ENCODE results near the gene CD44. TPM values are rescaled to one million over a fixed set of nuclear protein-coding genes. Genes with fewer than 3 reads are reported as not detected.

The CD44 gene
- total RNA-seq, 1 experiment from 2014 or later: 15.9 TPM

DNA sequence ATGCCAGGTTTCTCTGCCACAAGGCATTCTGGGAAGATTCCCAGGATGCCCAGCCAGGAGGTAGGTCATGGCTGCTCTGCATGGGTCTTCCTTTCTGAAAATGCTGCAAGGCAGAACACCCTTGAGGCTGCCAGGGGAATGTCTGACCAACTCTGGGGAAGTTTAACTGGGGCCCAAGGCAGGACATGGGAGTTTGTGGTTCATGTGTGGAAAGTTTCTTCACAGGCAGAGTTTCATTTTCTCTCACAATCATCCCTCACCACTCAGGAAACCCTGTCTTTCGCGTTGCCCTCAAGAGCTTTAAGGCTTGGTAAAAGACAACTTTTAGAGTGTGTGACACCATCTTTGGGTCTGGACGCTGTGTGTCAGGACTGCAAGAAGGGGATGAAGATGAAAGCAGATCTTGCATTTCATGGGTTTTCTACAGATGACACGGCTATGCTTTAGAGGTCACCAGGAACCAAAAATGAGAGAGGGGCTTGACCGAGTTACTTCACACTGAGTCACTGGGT lies 133.5 kb downstream of the CD44 start:
- CTCF ChIA-PET: no interaction called here

GRCh38 chr11:35274909-35275785 lies 136.2 kb downstream of the CD44 start:
- POLR2A ChIA-PET (ENCODE audit: low non-redundant PET): no interaction called here
- intact Hi-C loops (cut with micrococcal nuclease; ENCODE audit: unreplicated experiment): no loop called here

More for the DNA sequence above, 133.5 kb downstream of the CD44 start:
- TF ChIP-seq CTCF (conservative IDR thresholded peaks at IDR 0.05; ENCODE audit: low read depth, low read length): no peak
- TF ChIP-seq EZH2 (IDR thresholded peaks at IDR 0.05; ENCODE audit: borderline replicate concordance, low read depth, low read length, poor library complexity, severe bottlenecking): no peak
- Histone ChIP-seq H3K27ac (ENCODE audit: low read depth, low read length, poor library complexity, severe bottlenecking) (no peak overlapping the region), H3K9me3 (ENCODE audit: low read depth, low read length, poor library complexity, severe bottlenecking) (no peaks in the 10 kb centered on the region), H3K4me1 (ENCODE audit: insufficient read depth, low read length, poor library complexity, severe bottlenecking) (peaks cover 11% of the 10 kb centered on the region), H3K27me3 (replicated peaks; ENCODE audit: insufficient read depth, low read depth, low read length, poor library complexity) (peaks cover 23% of the 10 kb centered on the region), H3K36me3 (ENCODE audit: insufficient read depth, low read length, poor library complexity, severe bottlenecking) (no peaks in the 10 kb centered on the region), H3K4me3 (ENCODE audit: low read depth, low read length, poor library complexity, severe bottlenecking) (no peak overlapping the region)
- no peak for DNase-seq (ENCODE audit: low spot score)
- POLR2A ChIA-PET (ENCODE audit: low non-redundant PET): no interaction called here
- no TSS peak for BruUV-seq (replicated peaks)
- intact Hi-C loops (cut with micrococcal nuclease; ENCODE audit: unreplicated experiment): no loop called here

DNA sequence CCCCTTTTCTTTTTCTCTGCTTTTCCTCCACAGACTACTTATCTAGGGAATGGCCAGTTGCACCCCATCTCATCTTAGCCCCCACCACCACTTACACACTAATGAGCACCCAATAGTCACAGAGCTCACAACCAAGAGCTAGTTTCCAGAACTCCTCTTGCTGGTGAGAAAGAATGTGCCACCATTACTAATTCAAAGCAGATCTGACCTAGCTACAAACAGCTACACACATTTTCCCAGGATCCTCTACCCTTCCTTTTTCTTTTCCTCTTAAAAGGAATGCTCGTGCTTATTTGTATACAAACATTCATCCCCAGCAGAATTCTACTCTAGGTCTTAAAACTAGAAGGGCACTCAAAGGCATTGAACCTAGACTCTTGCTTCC lies 136.8 kb downstream of the CD44 start:
- no peaks in the 10 kb centered on the region for H3K9me3 ChIP-seq (ENCODE audit: low read depth, low read length, poor library complexity, severe bottlenecking)
- no peak for DNase-seq (ENCODE audit: low spot score)
- no TSS peak for BruUV-seq (replicated peaks)
- no peak overlapping the region for H3K4me3 ChIP-seq (ENCODE audit: low read depth, low read length, poor library complexity, severe bottlenecking)
- TF ChIP-seq EZH2 (IDR thresholded peaks at IDR 0.05; ENCODE audit: borderline replicate concordance, low read depth, low read length, poor library complexity, severe bottlenecking): no peak
- TF ChIP-seq CTCF (conservative IDR thresholded peaks at IDR 0.05; ENCODE audit: low read depth, low read length): no peak
- ChIA-PET CTCF (interaction anchor here (1.0 kb wide), 1 partner anchor 29 kb away, joined by 3 read pairs; no protein-coding TSS in a partner anchor), POLR2A (ENCODE audit: low non-redundant PET) (no interaction called here)
- H3K27ac ChIP-seq (ENCODE audit: low read depth, low read length, poor library complexity, severe bottlenecking): no peak overlapping the region
- intact Hi-C loops (cut with micrococcal nuclease; ENCODE audit: unreplicated experiment): no loop called here
- H3K27me3 ChIP-seq (replicated peaks; ENCODE audit: insufficient read depth, low read depth, low read length, poor library complexity): peaks cover 20% of the 10 kb centered on the region
- peaks cover 11% of the 10 kb centered on the region for H3K4me1 ChIP-seq (ENCODE audit: insufficient read depth, low read length, poor library complexity, severe bottlenecking)
- H3K36me3 ChIP-seq (ENCODE audit: insufficient read depth, low read length, poor library complexity, severe bottlenecking): no peaks in the 10 kb centered on the region

More at GRCh38 chr11:35274909-35275785, 136.2 kb downstream of the CD44 start:
- Histone ChIP-seq H3K4me1 (ENCODE audit: insufficient read depth, low read length, poor library complexity, severe bottlenecking) (peaks cover 11% of the 10 kb centered on the region), H3K27me3 (replicated peaks; ENCODE audit: insufficient read depth, low read depth, low read length, poor library complexity) (peaks cover 20% of the 10 kb centered on the region), H3K4me3 (ENCODE audit: low read depth, low read length, poor library complexity, severe bottlenecking) (no peak overlapping the region), H3K27ac (ENCODE audit: low read depth, low read length, poor library complexity, severe bottlenecking) (no peak overlapping the region), H3K36me3 (ENCODE audit: insufficient read depth, low read length, poor library complexity, severe bottlenecking) (no peaks in the 10 kb centered on the region), H3K9me3 (ENCODE audit: low read depth, low read length, poor library complexity, severe bottlenecking) (no peaks in the 10 kb centered on the region)
- DNase-seq (ENCODE audit: low spot score): peak; percentile 82
- 0 out of 2 replicates have a peak, but pooled peaks have one; percentile 38 for TF ChIP-seq CTCF (conservative IDR thresholded peaks at IDR 0.05; ENCODE audit: low read depth, low read length)
- TF ChIP-seq EZH2 (IDR thresholded peaks at IDR 0.05; ENCODE audit: borderline replicate concordance, low read depth, low read length, poor library complexity, severe bottlenecking): no peak
- CTCF ChIA-PET: interaction anchor here (1.0 kb wide), 1 partner anchor 30 kb away, joined by 3 read pairs; no protein-coding TSS in a partner anchor
- BruUV-seq (replicated peaks): no TSS peak

Data from A673 (cell line).